ENCODE results near the gene CRTC1.

DNA sequence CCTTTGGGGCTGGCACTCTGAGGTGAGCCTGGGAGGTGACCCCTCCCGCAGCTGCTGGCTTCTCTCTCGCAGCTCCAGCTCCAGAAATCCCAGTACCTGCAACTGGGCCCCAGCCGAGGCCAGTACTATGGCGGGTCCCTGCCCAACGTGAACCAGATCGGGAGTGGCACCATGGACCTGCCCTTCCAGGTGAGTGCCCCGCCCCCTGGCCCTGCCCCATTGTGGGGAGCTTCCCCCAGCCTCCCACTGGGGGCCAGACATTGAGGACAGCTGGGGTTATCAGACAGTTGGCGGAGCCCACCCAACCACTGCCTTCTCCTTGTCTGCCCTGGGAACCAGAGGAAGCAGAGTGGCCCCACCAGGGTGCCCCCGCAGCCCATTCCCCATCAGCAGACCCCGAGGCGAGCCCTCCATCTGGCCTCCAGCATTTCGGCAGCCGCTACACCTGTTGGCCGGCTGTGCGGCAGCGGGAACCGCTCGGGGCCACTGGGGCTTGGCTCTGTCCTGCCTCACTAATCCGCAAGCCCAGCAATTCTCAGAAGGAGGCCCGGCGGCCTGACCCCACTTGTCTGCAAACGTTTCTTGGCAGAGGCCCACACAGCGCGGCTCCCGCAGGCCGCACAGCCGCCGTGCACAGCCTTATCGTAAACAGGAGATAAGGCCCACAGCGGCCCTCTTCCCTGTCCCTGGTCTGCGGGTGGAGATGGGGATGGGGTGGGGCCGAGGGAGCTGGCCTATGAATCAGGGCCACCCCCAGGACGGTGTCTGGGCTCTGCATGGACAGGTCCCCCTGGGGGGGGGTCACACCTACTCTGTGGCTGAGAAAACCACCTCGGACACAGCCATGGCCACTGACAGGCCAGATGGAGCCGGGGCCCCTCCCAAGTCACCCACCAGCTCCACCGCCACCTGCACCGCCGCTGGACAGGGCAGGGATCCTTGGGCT, 59.6 kb downstream of the CRTC1 start:
- TF ChIP-seq, protein P1, sequence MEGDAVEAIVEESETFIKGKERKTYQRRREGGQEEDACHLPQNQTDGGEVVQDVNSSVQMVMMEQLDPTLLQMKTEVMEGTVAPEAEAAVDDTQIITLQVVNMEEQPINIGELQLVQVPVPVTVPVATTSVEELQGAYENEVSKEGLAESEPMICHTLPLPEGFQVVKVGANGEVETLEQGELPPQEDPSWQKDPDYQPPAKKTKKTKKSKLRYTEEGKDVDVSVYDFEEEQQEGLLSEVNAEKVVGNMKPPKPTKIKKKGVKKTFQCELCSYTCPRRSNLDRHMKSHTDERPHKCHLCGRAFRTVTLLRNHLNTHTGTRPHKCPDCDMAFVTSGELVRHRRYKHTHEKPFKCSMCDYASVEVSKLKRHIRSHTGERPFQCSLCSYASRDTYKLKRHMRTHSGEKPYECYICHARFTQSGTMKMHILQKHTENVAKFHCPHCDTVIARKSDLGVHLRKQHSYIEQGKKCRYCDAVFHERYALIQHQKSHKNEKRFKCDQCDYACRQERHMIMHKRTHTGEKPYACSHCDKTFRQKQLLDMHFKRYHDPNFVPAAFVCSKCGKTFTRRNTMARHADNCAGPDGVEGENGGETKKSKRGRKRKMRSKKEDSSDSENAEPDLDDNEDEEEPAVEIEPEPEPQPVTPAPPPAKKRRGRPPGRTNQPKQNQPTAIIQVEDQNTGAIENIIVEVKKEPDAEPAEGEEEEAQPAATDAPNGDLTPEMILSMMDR (IDR thresholded peaks at IDR 0.05): no peak
- TF ChIP-seq ZFX (IDR thresholded peaks at IDR 0.05; ENCODE audit: borderline replicate concordance): no peak
